NCI-H2196 (cell line): Measurements from ENCODE around the gene EML2.
"Not testable (repeated sequence)": the region's sequence is repeated elsewhere in the genome, so short reads cannot be mapped to it uniquely, and the experiment has no call there.

Source experiments
- DNase-seq: peaks from one replicate; lab custom pipeline; 2025; ENCODE audit not compliant: unreplicated experiment; lab: John Stamatoyannopoulos, UW

The EML2 gene

GRCh38 chr19:45638930-45639729, at the start of gene EML2:
EML2 (minus strand) TSS chr19:45639397; CDS start chr19:45639376, 21 bp downstream.
- peak; percentile 28 for DNase-seq

GRCh38 chr19:45687599-45687998, 48.4 kb upstream of the EML2 start:
- no peak for DNase-seq

DNA sequence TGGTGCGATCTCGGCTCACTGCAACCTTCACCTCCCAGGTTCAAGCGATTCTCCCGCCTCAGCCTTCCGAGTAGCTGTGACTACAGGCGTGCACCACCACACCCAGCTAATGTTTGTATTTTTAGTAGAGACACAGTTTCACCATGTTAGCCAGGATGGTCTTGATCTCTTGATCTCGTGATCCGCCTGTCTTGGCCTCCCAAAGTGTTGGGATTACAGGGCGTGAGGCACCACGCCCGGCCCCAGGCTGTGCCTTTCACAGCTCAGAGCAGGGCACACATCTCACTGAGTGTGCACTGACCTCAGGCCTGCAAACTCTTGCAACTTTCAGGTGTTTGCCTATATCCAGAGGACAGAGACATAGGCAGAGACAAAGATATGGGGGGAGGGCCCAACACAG, 45.8 kb upstream of the EML2 start:
- DNase-seq = not testable (repeated sequence)

DNA sequence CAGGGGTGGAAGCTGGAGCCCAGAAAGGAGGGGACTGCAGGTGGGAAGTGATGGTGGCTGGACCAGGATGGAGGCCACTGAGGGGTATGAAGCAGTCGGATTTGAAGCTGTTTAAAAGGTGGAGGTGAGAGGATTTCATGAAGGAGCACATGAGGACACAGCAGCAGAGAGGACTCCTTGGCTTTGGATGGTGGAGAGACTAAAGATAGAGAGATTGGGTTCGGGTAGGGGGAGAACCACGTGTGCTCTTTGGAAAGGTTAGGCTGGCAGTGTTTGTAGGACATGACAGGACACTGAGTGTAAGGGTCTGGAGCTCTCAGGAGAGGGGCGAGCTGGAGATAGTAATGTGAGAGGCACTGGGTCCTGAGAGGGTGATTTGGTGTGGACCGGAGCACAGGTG, 43.7 kb upstream of the EML2 start:
- no peak for DNase-seq

GRCh38 chr19:45682117-45682516, 42.9 kb upstream of the EML2 start:
- no peak for DNase-seq

GRCh38 chr19:45681391-45682015, 42.3 kb upstream of the EML2 start:
- peak; percentile 87 for DNase-seq

DNA sequence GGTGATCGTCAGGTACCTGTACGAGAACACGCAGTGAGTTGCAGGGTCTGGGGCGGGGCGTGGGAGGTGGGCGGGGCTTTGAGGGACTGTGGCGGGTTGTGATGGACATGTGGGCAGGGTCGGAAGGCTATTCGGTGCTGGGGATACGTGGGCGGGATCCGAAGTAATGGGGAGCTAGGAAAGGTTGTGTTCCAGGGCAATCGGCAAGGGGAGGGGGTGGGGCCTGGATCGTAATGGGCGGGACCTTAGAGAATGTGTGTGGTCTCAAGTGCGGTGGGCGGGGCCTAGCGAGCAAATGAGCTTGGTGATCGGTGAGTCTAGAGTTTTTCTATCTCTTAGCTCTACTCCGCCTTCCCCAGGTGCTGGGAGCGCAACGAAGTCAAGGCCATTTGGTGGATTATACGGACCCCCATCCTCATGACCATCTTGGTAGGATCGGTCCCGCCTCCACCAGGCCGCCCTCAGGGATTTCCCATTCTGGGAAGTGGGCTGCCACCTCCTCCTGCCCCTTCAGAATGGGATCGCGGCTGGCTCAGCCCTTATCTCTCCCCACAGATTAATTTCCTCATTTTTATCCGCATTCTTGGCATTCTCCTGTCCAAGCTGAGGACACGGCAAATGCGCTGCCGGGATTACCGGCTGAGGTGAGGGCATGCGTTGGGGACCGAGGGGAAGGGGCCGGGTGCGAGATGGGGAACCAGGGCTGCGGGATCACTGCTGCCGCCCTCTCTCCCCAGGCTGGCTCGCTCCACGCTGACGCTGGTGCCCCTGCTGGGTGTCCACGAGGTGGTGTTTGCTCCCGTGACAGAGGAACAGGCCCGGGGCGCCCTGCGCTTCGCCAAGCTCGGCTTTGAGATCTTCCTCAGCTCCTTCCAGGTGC, 38.4 kb upstream of the EML2 start:
- no peak for DNase-seq

DNA sequence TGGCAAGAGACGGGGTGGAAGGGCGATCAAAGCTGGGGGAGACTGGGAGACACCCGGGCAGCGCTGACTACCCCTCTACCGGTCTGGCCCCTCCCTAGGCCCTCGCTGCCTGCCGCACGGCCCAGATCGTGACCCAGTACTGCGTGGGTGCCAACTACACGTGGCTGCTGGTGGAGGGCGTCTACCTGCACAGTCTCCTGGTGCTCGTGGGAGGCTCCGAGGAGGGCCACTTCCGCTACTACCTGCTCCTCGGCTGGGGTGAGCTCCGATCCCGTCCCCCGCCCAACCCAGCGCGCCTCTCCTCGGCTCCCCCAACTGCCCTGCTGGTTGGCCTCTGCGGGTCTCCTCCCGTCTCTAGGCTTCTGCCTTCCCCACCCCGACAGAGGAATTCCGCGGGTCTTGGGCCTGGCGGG, 37.7 kb upstream of the EML2 start:
- DNase-seq = no peak

DNA sequence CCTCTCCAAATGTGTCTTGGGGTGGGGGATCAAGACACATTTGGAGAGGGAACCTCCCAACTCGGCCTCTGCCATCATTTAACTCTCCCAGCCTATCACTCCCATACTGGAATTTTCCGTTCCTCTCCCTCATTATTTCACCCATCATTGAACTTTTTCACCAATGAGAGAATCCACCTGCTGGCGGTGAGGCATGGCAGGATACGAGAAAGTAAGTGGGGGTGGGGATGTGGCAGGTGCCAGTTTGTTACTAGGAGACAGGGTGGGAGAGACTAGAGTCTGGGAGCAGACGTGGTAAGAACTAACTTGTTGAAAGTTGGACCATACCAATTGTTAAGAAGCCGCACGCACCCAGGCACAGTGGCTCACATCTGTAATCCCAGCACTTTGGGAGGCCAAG, 35.7 kb upstream of the EML2 start:
- DNase-seq = no peak

DNA sequence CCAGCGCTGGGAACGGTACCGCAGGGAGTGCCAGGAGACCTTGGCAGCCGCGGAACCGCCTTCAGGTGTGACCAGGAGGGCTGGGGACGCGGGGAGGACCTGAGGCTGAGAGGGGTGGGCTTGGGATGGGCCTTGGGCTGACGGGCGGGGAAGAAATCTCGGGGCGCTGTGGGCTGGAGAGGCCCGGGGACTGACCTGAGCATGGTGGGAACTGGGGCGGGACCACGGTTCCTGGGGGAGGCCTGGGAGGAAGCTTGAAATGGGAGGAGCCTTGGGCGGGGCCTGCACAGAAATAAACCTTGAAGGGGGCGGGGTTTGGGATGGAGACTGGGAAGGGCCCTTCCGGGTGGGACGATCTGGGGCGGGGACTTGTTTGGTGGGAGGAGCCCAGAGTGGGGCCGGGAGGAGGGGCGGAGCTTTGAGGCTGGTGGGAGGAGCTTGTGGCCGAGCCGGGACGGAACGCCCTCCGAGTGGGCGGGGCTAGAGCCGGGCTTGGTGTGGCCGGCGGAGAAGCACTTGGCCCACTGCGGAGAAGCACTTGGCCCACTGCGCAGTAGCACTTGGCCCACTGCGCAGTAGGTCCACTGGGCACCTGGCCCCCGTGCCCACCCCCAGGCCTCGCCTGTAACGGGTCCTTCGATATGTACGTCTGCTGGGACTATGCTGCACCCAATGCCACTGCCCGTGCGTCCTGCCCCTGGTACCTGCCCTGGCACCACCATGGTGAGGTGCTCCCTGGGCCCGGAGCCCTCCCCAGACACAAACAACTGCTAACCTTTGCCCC, 31.7 kb upstream of the EML2 start:
- peak; percentile 37 for DNase-seq

DNA sequence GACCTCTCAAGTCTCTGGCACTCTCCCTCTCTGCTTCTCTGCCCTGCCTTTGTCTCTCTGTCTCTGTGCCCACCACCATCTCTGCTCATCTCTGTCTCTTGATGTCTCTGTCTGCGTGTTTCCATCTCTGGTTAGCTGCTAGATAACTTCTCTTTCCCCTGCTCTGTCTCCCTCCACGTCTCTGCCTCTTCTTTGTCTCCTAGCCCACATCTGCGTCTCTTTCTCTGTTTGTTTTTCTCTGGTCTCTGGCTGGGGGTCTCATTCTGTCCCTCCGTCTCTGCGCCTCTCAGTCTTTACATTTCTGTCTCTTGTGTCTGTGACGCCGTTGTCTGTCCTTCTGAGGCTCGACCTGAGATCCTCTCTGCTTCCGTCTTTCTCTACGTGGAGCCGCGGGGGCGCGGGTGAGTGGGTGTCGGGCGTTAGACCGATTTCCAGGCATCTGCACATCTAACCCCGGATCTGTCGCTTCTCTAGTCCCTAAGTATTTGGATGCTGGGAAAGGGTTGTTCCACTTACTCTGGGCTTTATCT, 29.2 kb upstream of the EML2 start:
- no peak for DNase-seq

DNA sequence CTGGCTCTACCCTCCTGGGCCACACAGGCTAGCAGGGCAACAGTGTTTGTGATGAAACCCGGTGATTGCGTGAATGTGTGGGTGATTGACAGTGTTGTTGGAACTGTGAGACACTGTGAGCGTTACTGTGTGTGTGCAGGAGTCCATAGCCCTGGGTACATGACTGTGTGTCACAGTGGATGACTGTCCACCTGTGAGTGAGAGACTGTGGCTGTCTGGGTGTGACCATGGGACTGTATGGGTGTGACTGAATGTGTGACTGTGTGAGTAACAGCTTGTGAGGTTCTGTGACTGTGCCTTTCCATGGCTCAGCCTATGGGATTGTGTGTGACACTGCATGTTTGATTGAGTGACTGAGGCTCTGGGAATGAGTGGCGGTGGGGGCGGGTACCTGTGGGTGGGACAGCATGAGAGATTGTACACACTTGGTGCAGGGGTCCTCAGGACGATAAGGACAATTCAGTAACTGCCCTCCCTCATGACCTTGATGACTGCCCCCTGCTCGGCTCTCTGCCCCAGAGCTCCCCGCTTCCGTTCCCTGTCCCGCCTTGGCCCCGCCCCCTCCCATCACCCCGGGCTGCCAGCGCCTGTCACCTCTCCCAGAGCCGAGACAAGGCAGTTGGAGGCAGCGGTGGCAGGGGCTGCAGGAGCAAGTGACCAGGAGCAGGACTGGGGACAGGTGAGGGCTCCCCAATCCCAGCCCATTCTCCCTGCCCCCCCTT, 28.6 kb upstream of the EML2 start, which contains the start of gene GIPR:
Gene GIPR (plus strand): TSS at position 602 of the 722 bp plus-strand sequence. CDS start 1,300 bp downstream, outside the sequence.
- no peak for DNase-seq

DNA sequence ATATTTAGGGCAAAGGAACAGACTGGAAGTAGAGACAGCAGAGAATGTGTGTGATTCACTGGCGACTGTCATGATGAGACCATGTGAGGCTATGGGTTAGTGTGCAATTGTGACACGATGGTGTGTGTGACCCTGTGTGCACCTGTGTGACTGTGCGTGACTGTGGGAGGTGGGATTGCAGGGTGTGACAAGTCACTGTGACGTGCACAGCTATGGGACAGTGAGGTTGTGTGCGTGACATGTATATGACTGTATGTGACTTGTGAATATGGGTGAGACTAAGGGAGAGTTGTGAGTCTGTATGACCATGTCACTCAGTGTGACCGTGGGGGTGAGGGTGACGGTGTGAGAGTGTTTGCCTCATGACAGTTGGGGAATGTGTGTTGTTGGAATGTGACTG, 25.4 kb upstream of the EML2 start:
- no peak for DNase-seq

DNA sequence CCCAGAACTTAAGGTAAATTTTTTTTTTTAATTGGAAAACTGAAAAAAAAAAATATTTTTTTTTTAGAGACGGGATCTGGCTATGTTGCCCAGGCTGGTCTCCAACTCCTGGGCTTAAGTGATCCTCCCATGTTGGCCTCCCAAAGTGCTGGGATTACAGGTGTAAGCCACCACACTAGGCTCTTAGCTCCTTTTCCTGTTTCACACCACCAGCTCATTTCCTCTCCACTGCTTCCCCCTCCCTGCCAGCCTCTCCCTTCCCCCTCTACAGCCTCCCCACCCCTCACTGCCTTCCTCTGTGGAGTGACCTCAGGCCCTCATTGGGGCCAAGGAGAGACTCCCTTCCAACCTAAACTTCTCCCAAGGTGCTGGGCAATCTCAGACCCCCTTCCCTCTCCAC, 24.6 kb upstream of the EML2 start:
- DNase-seq = no peak

DNA sequence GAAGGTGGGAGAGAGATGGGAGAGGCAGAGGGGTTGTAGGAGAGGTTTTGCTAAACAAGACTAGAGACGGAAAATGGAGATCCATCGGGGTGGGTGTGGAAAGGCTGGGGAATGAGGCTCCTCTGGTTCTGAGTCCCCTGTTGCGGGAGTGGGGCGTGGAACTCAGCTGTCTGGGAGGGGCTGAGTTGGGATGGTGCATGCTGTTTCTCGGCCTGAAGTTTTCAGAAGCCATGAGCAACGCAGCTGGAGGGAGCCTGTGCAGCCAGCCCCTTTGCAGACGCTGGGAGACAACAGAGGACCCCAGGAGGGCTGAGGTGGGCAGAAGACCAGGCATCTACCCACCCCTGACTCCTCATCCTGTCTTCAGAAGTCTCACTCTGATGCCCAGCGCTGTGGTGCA, 21.4 kb upstream of the EML2 start:
- DNase-seq = no peak

DNA sequence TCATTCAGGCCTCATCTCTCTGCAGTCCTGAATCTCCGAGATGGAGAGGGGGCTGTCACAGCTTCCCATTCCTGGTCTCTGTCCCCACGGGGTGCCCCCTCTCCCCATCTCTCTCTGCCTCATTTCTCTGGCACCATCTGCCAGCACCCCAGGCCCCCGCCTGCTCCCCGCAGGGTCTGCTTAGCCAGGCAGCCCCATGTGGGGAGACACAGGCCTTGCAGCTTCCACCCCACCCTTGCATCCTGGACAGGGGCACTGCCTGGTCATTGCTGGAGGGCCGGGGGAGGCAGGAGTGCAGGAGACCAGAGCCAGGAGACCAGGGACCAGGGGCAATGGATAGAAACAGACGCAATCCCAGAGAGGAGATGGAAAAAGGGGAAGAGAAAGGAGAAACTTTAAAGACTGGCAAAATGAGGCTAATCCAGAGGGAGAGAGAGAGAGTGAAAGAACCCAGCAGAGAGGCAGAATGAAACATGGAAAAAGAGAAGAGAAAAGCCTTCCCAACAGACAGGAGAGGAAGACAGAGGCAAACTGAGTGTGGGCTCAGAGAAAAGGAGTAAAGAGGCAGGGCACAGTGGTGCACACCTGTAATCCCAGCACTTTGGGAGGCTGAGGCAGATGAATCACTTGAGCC, 20.0 kb upstream of the EML2 start:
- no peak for DNase-seq

DNA sequence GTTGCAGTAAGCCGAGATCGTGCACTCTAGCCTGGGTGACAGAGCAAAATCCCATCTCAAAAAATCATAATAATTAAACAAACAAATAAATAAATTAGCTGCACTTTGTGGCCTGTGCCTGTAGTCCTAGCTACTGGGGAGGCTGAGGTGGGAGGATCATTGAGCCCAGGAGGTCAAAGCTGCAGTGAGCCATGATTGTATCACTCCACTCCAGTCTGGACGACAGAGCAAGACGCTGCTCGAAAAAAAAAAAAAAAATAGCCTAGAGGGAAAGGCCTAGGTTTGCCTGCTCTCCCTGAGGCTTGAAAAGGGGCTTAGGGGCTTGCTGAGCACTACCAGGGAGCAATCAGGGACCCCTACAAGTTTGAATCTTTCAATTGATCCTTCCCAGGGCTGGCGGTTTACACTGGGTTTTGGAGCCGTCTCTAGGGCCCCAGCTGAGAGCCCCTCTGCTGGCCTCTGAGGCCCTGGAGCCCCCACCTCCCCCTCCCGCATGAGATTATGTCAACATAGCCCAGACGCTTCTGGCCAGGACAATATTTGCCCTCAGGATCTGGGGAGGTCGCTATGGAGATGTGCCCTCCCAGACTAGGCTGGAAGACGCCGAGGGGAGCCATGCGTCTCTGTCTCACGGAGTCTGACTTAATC, 18.4 kb upstream of the EML2 start:
- no peak for DNase-seq

- DNase-seq = no peak
Observed at GRCh38 chr19:45655073-45655472, 15.9 kb upstream of the EML2 start.

- no peak for DNase-seq
Observed at GRCh38 chr19:45653634-45654033, 14.4 kb upstream of the EML2 start.
